ENCODE results near the gene CD46.
A peak's percentile ranks its signal among the peaks of the same experiment; 100 is the strongest.
"Not testable (repeated sequence)": the region's sequence is repeated elsewhere in the genome, so short reads cannot be mapped to it uniquely, and the experiment has no call there.

Gene CD46

GRCh38 chr1:207751790-207752455 lies at the start of gene CD46:
CD46 (plus strand) TSS chr1:207752054; CDS start chr1:207752213, 159 bp downstream.
- TF ChIP-seq ZNF384 (IDR thresholded peaks at IDR 0.05) (no peak), LEF1 (IDR thresholded peaks at IDR 0.05; ENCODE audit: borderline replicate concordance) (no peak), L3MBTL2 (conservative IDR thresholded peaks at IDR 0.05) (peak; percentile 80), FOXA1 (IDR thresholded peaks at IDR 0.05) (no peak), SUZ12 (IDR thresholded peaks at IDR 0.05) (no peak), FOXK2 (IDR thresholded peaks at IDR 0.05) (no peak), HDGF (IDR thresholded peaks at IDR 0.05; ENCODE audit: borderline replicate concordance) (no peak), CTBP1 (IDR thresholded peaks at IDR 0.05; ENCODE audit: borderline replicate concordance) (no peak), PKNOX1 (IDR thresholded peaks at IDR 0.05) (no peak), NFRKB (IDR thresholded peaks at IDR 0.05) (no peak), FOXM1 (IDR thresholded peaks at IDR 0.05; ENCODE audit: borderline replicate concordance) (no peak), ELF4 (IDR thresholded peaks at IDR 0.05) (peak; percentile 70), BHLHE40 (IDR thresholded peaks at IDR 0.05; ENCODE audit: borderline replicate concordance) (no peak), ARNT (IDR thresholded peaks at IDR 0.05) (no peak), TARDBP (IDR thresholded peaks at IDR 0.05) (no peak)

GRCh38 chr1:207702317-207702716 lies 49.5 kb upstream of the CD46 start:
- TF ChIP-seq CTBP1 (IDR thresholded peaks at IDR 0.05; ENCODE audit: borderline replicate concordance) (no peak), FOXA1 (IDR thresholded peaks at IDR 0.05) (no peak), PKNOX1 (IDR thresholded peaks at IDR 0.05) (no peak)
- POLR2A ChIA-PET, result no interaction called here
- no peak for DNase-seq (ENCODE audit: extremely low spot score)
- CTCF ChIA-PET, result no interaction called here

More at GRCh38 chr1:207751790-207752455, at the start of gene CD46:
- peak; percentile 96 for DNase-seq (ENCODE audit: extremely low spot score)
- CTCF ChIA-PET, result no interaction called here
- POLR2A ChIA-PET, result interaction anchor here (1.0 kb wide), 1 partner anchor 35 kb away, joined by 3 read pairs; no protein-coding TSS in a partner anchor

GRCh38 chr1:207703712-207704111 lies 48.1 kb upstream of the CD46 start:
- POLR2A ChIA-PET, result no interaction called here
- DNase-seq (ENCODE audit: extremely low spot score), result no peak
- CTCF ChIA-PET, result no interaction called here
- TF ChIP-seq TARDBP (IDR thresholded peaks at IDR 0.05), result no peak
- no peak for TF ChIP-seq SP1 (IDR thresholded peaks at IDR 0.05)
- TF ChIP-seq PKNOX1 (IDR thresholded peaks at IDR 0.05), result no peak
- TF ChIP-seq L3MBTL2 (conservative IDR thresholded peaks at IDR 0.05), result no peak
- no peak for TF ChIP-seq FOXM1 (IDR thresholded peaks at IDR 0.05; ENCODE audit: borderline replicate concordance)
- TF ChIP-seq HDGF (IDR thresholded peaks at IDR 0.05; ENCODE audit: borderline replicate concordance), result no peak
- TF ChIP-seq ELF4 (IDR thresholded peaks at IDR 0.05), result no peak
- no peak for TF ChIP-seq BHLHE40 (IDR thresholded peaks at IDR 0.05; ENCODE audit: borderline replicate concordance)
- TF ChIP-seq ZNF384 (IDR thresholded peaks at IDR 0.05), result no peak
- no peak for TF ChIP-seq SUZ12 (IDR thresholded peaks at IDR 0.05)
- no peak for TF ChIP-seq ARNT (IDR thresholded peaks at IDR 0.05)
- TF ChIP-seq CTBP1 (IDR thresholded peaks at IDR 0.05; ENCODE audit: borderline replicate concordance), result no peak
- TF ChIP-seq FOXK2 (IDR thresholded peaks at IDR 0.05), result no peak
- TF ChIP-seq FOXA1 (IDR thresholded peaks at IDR 0.05), result no peak
- no peak for TF ChIP-seq LEF1 (IDR thresholded peaks at IDR 0.05; ENCODE audit: borderline replicate concordance)
- no peak for TF ChIP-seq NFRKB (IDR thresholded peaks at IDR 0.05)

- POLR2A ChIA-PET; CTCF ChIA-PET; DNase-seq (ENCODE audit: extremely low spot score): not testable (repeated sequence)
Observed at GRCh38 chr1:207708004-207708403, 43.9 kb upstream of the CD46 start.

GRCh38 chr1:207711285-207711684 lies 40.6 kb upstream of the CD46 start:
- POLR2A ChIA-PET, result no interaction called here
- peak; percentile 23 for DNase-seq (ENCODE audit: extremely low spot score)
- CTCF ChIA-PET, result interaction anchor here (1.6 kb wide), 1 partner anchor 86 kb away, joined by 20 read pairs; no protein-coding TSS in a partner anchor
- no peak for TF ChIP-seq SUZ12 (IDR thresholded peaks at IDR 0.05)
- TF ChIP-seq PKNOX1 (IDR thresholded peaks at IDR 0.05), result peak; percentile 33; the same call in 1 of the 2 replicates

GRCh38 chr1:207712701-207713100 lies 39.2 kb upstream of the CD46 start:
- CTCF ChIA-PET, result interaction anchor here (0.5 kb wide), 1 partner anchor 84 kb away, joined by 5 read pairs; no protein-coding TSS in a partner anchor
- POLR2A ChIA-PET; DNase-seq (ENCODE audit: extremely low spot score): not testable (repeated sequence)

- TF ChIP-seq BHLHE40 (IDR thresholded peaks at IDR 0.05; ENCODE audit: borderline replicate concordance) (no peak), FOXK2 (IDR thresholded peaks at IDR 0.05) (no peak), HDGF (IDR thresholded peaks at IDR 0.05; ENCODE audit: borderline replicate concordance) (no peak), ARNT (IDR thresholded peaks at IDR 0.05) (no peak), CTBP1 (IDR thresholded peaks at IDR 0.05; ENCODE audit: borderline replicate concordance) (no peak), ZNF384 (IDR thresholded peaks at IDR 0.05) (no peak), SUZ12 (IDR thresholded peaks at IDR 0.05) (no peak), FOXA1 (IDR thresholded peaks at IDR 0.05) (no peak), LEF1 (IDR thresholded peaks at IDR 0.05; ENCODE audit: borderline replicate concordance) (no peak), PKNOX1 (IDR thresholded peaks at IDR 0.05) (no peak)
- ChIA-PET POLR2A (no interaction called here), CTCF (no interaction called here)
- DNase-seq (ENCODE audit: extremely low spot score), result no peak
Observed at GRCh38 chr1:207713529-207713928, 38.3 kb upstream of the CD46 start.

Data from HEK293T (cell line).